SK-N-SH treated with all-trans-retinoic acid at 6 μM for 48 hours (cell line): Measurements from ENCODE around the gene ADAMTS17.

Experiments
- ATAC-seq: fragments of 200-7000 bp; cut with Tn5 transposase; 3 replicates; pipeline ENCODE4 v1.9.1; 2020; ENCODE audit warnings: mild to moderate bottlenecking, moderate library complexity
- ARNTL ChIP-seq: fragments of 450-650 bp; formaldehyde crosslinking; IDR thresholded peaks from 2 replicates; pipeline ENCODE4 v1.5.0; 2020; ENCODE audit warnings: low read depth, mild to moderate bottlenecking, moderate library complexity, borderline replicate concordance
- BACH2 ChIP-seq: fragments of 250-450 bp; sonication (Bioruptor Pico); IDR thresholded peaks from 2 replicates; pipeline ENCODE4 v1.9.0; 2021; ENCODE audit warnings: mild to moderate bottlenecking, borderline replicate concordance
- CREB5 ChIP-seq: fragments of 250-450 bp; sonication (Bioruptor Pico); IDR thresholded peaks from 2 replicates; pipeline ENCODE4 v1.5.1; 2020; ENCODE audit warnings: low read depth, mild to moderate bottlenecking, moderate library complexity
- CSDC2 ChIP-seq: fragments of 250-450 bp; sonication (Bioruptor Pico); IDR thresholded peaks from 2 replicates; pipeline ENCODE4 v1.5.0; 2020; ENCODE audit warnings: mild to moderate bottlenecking, moderate library complexity
- CSRNP3 ChIP-seq: fragments of 250-450 bp; sonication (Bioruptor Pico); IDR thresholded peaks from 2 replicates; pipeline ENCODE4 v1.5.1; 2021; ENCODE audit warnings: mild to moderate bottlenecking, moderate library complexity
- ESRRG ChIP-seq: fragments of 250-450 bp; sonication (Bioruptor Pico); IDR thresholded peaks from 2 replicates; pipeline ENCODE4 v1.6.1; 2021; ENCODE audit warnings: mild to moderate bottlenecking
- GLIS3 ChIP-seq: fragments of 250-450 bp; sonication (Bioruptor Pico); IDR thresholded peaks from 2 replicates; pipeline ENCODE4 v1.5.0; 2020; ENCODE audit warnings: mild to moderate bottlenecking, moderate library complexity
- ISL1 ChIP-seq: fragments of 250-450 bp; sonication (Bioruptor Pico); IDR thresholded peaks from 2 replicates; pipeline ENCODE4 v2.1.2; 2022; ENCODE audit warnings: mild to moderate bottlenecking, moderate library complexity
- OSR1 ChIP-seq: fragments of 250-450 bp; sonication (Bioruptor Pico); IDR thresholded peaks from 2 replicates; pipeline ENCODE4 v1.8.0; 2022; ENCODE audit warnings: moderate library complexity, mild to moderate bottlenecking, inconsistent platforms
- PATZ1 ChIP-seq: fragments of 250-450 bp; sonication (Bioruptor Pico); IDR thresholded peaks from 2 replicates; pipeline ENCODE4 v1.8.0; 2020; ENCODE audit warnings: mild to moderate bottlenecking, moderate library complexity, borderline replicate concordance
- POU6F1 ChIP-seq: fragments of 250-450 bp; sonication (Bioruptor Pico); IDR thresholded peaks from 2 replicates; pipeline ENCODE4 v1.8.0; 2021; ENCODE audit warnings: low read depth, mild to moderate bottlenecking, moderate library complexity, borderline replicate concordance
- PPARA ChIP-seq: fragments of 250-450 bp; sonication (Bioruptor Pico); IDR thresholded peaks from 2 replicates; pipeline ENCODE4 v1.5.0; 2020; ENCODE audit warnings: mild to moderate bottlenecking, borderline replicate concordance
- RARB ChIP-seq: fragments of 250-450 bp; sonication (Bioruptor Pico); IDR thresholded peaks from 2 replicates; pipeline ENCODE4 v1.8.0; 2021; ENCODE audit warnings: mild to moderate bottlenecking, moderate library complexity
- SNAI2 ChIP-seq: fragments of 250-450 bp; sonication (Bioruptor Pico); IDR thresholded peaks from 2 replicates; pipeline ENCODE4 v1.5.0; 2020; ENCODE audit warnings: mild to moderate bottlenecking, moderate library complexity
- TCF4 ChIP-seq: fragments of 250-450 bp; sonication (Bioruptor Pico); IDR thresholded peaks from 2 replicates; pipeline ENCODE4 v1.8.0; 2021; ENCODE audit warnings: mild to moderate bottlenecking, moderate library complexity, borderline replicate concordance
- TOX ChIP-seq: fragments of 250-450 bp; sonication (Bioruptor Pico); IDR thresholded peaks from 2 replicates; pipeline ENCODE4 v1.8.0; 2021; ENCODE audit warnings: mild to moderate bottlenecking, moderate library complexity, borderline replicate concordance
- ZC3H10 ChIP-seq: fragments of 250-450 bp; sonication (Bioruptor Pico); IDR thresholded peaks from 2 replicates; pipeline ENCODE4 v1.5.1; 2021; ENCODE audit warnings: mild to moderate bottlenecking, moderate library complexity
- ZNF565 ChIP-seq: fragments of 450-650 bp; formaldehyde crosslinking; conservative IDR thresholded peaks from 2 replicates; pipeline ENCODE4 v1.5.0; 2020; ENCODE audit warnings: low read depth, mild to moderate bottlenecking, moderate library complexity
- ZNF70 ChIP-seq: fragments of 450-650 bp; formaldehyde crosslinking; IDR thresholded peaks from 2 replicates; pipeline ENCODE4 v1.5.0; 2020; ENCODE audit warnings: mild to moderate bottlenecking, moderate library complexity
- ZNF8 ChIP-seq: fragments of 450-650 bp; formaldehyde crosslinking; IDR thresholded peaks from 2 replicates; pipeline ENCODE4 v1.5.0; 2020; ENCODE audit warnings: mild to moderate bottlenecking, moderate library complexity

ADAMTS17 gene

GRCh38 chr15:100310513-100311153 is 31.1 kb downstream of the ADAMTS17 start:
- no peak for ATAC-seq
- TF ChIP-seq TCF4 (CRISPR knock-in tag) (no peak), CSRNP3 (no peak), ZNF70 (CRISPR knock-in tag) (no peak), OSR1 (no peak), ARNTL (no peak), SNAI2 (no peak), ZNF565 (CRISPR knock-in tag) (no peak), RARB (CRISPR knock-in tag) (no peak), TOX (CRISPR knock-in tag) (no peak), CSDC2 (CRISPR knock-in tag) (no peak), PATZ1 (CRISPR knock-in tag) (no peak)
- TF ChIP-seq, all 23 proteins: peak for 0

- no peak for TF ChIP-seq TOX (CRISPR knock-in tag)
- TF ChIP-seq POU6F1 (CRISPR knock-in tag), result no peak
- TF ChIP-seq SNAI2, result no peak
- TF ChIP-seq GLIS3, result no peak
- TF ChIP-seq ZC3H10 (CRISPR knock-in tag), result no peak
- TF ChIP-seq ZNF70 (CRISPR knock-in tag), result no peak
- no peak for TF ChIP-seq OSR1
- no peak for TF ChIP-seq PPARA (CRISPR knock-in tag)
- TF ChIP-seq BACH2 (CRISPR knock-in tag), result no peak
- TF ChIP-seq RARB (CRISPR knock-in tag), result no peak
- TF ChIP-seq ZNF565 (CRISPR knock-in tag), result no peak
- no peak for TF ChIP-seq ISL1 (CRISPR knock-in tag)
- TF ChIP-seq CREB5 (CRISPR knock-in tag), result no peak
- no peak for TF ChIP-seq ESRRG (CRISPR knock-in tag)
- no peak for TF ChIP-seq TCF4 (CRISPR knock-in tag)
- no peak for TF ChIP-seq ZNF8 (CRISPR knock-in tag)
- no peak for ATAC-seq
These were observed 31.8 kb downstream of the ADAMTS17 start for GRCh38 chr15:100310041-100310405.

GRCh38 chr15:100309109-100310040 is 32.4 kb downstream of the ADAMTS17 start:
- no peak for ATAC-seq
- TF ChIP-seq GLIS3 (no peak), ZNF70 (CRISPR knock-in tag) (no peak), SNAI2 (no peak)

- TF ChIP-seq ZC3H10 (CRISPR knock-in tag) (no peak), GLIS3 (no peak)
- ATAC-seq, result no peak
These were observed 33.2 kb downstream of the ADAMTS17 start for GRCh38 chr15:100308608-100309007.
